Upper lobe of right lung (tissue), 1 donor: ENCODE results near the gene NUDT2. TPM values are rescaled to one million over a fixed set of nuclear protein-coding genes. Genes with fewer than 3 reads are reported as not detected.

ENCODE experiments used
- ATAC-seq: fragments of 200-7000 bp; cut with Tn5 transposase; one replicate; pipeline ENCODE4 v1.9.1; 2020; ENCODE audit warnings: mild to moderate bottlenecking, moderate library complexity
- DNase-seq: peaks from one replicate; pipeline ENCODE4 v3.0.0-alpha.2; 2020
- H3K27ac ChIP-seq: fragments of 200-600 bp; one replicate; pipeline ENCODE4 v1.8.0; 2022
- H3K27me3 ChIP-seq: fragments of 200-600 bp; one replicate; pipeline ENCODE4 v1.8.0; 2022; ENCODE audit warnings: mild to moderate bottlenecking
- H3K36me3 ChIP-seq: fragments of 200-600 bp; one replicate; pipeline ENCODE4 v1.8.0; 2022
- H3K4me1 ChIP-seq: fragments of 200-600 bp; one replicate; pipeline ENCODE4 v1.8.0; 2022
- H3K4me3 ChIP-seq: fragments of 200-600 bp; one replicate; pipeline ENCODE4 v1.8.0; 2022; ENCODE audit warnings: mild to moderate bottlenecking
- H3K9me3 ChIP-seq: fragments of 200-600 bp; one replicate; pipeline ENCODE4 v1.8.0; 2022
- CTCF ChIP-seq: fragments of 200-600 bp; IDR thresholded peaks from one replicate; pipeline ENCODE4 v1.8.0; 2022; ENCODE audit warnings: antibody characterized with exemption
- intact Hi-C: fragments of 100-400 bp; cut with DNase I; formaldehyde crosslinking; loops from one replicate; pipeline ENCODE4 v1.11.0; 2022
- total RNA-seq: library from RNA; stranded (reverse); fragmentation: NEBNext Ultra II Directional; extraction: Animal tissue kit (Norgen Biotek cat#: 25700); gene quantifications from one replicate; pipeline ENCODE4 v1.2.1, GENCODE V29; 2021
- donor health status: DM: no; HTN: yes; CAD: no; lungs with severe emphysema.

Gene NUDT2
- total RNA-seq, 1 donor from 2014 or later: 11.5 TPM

GRCh38 chr9:34377404-34377746 is 48.0 kb downstream of the NUDT2 start:
- intact Hi-C loops: no loop called here
- no peak for TF ChIP-seq CTCF
- Histone ChIP-seq H3K4me1 (peaks cover 22% of the 10 kb centered on the region), H3K4me3 (peak overlapping the region; percentile 79), H3K27ac (peak overlapping the region; percentile 68), H3K27me3 (no peaks in the 10 kb centered on the region), H3K36me3 (no peaks in the 10 kb centered on the region), H3K9me3 (no peaks in the 10 kb centered on the region)
- no peak for ATAC-seq
- DNase-seq: peak; percentile 77

GRCh38 chr9:34378376-34379060 is 49.1 kb downstream of the NUDT2 start:
- Histone ChIP-seq H3K9me3 (no peaks in the 10 kb centered on the region), H3K4me1 (peaks cover 22% of the 10 kb centered on the region), H3K4me3 (no peak overlapping the region), H3K27me3 (no peaks in the 10 kb centered on the region), H3K27ac (no peak overlapping the region), H3K36me3 (no peaks in the 10 kb centered on the region)
- no peak for TF ChIP-seq CTCF
- DNase-seq (no peak), ATAC-seq (no peak)
- intact Hi-C loops: no loop called here

- peak overlapping the region; percentile 66 for H3K4me3 ChIP-seq
- intact Hi-C loops: no loop called here
Observed at GRCh38 chr9:34379334-34380033, 50.1 kb downstream of the NUDT2 start.

GRCh38 chr9:34380034-34380510 is 50.7 kb downstream of the NUDT2 start:
- peak overlapping the region; percentile 66 for H3K4me3 ChIP-seq
- no peaks in the 10 kb centered on the region for H3K36me3 ChIP-seq
- H3K27me3 ChIP-seq: no peaks in the 10 kb centered on the region
- H3K9me3 ChIP-seq: no peaks in the 10 kb centered on the region
- ATAC-seq (no peak), DNase-seq (no peak)
- H3K4me1 ChIP-seq: peaks cover 22% of the 10 kb centered on the region
- H3K27ac ChIP-seq: no peak overlapping the region
- no peak for TF ChIP-seq CTCF
- intact Hi-C loops: no loop called here

More at GRCh38 chr9:34379334-34380033, 50.1 kb downstream of the NUDT2 start:
- peak; percentile 99 for TF ChIP-seq CTCF
- Histone ChIP-seq H3K36me3 (no peaks in the 10 kb centered on the region), H3K4me1 (peaks cover 22% of the 10 kb centered on the region), H3K27ac (no peak overlapping the region), H3K9me3 (no peaks in the 10 kb centered on the region), H3K27me3 (no peaks in the 10 kb centered on the region)
- DNase-seq (peak; percentile 93), ATAC-seq (peak; percentile 75)

- TF ChIP-seq CTCF: no peak
- no peaks in the 10 kb centered on the region for H3K27me3 ChIP-seq
- peak; percentile 73 for ATAC-seq
- DNase-seq: peak; percentile 90
- no peaks in the 10 kb centered on the region for H3K9me3 ChIP-seq
- no peak overlapping the region for H3K27ac ChIP-seq
- H3K4me3 ChIP-seq: peak overlapping the region; percentile 66
- H3K36me3 ChIP-seq: no peaks in the 10 kb centered on the region
- H3K4me1 ChIP-seq: peaks cover 20% of the 10 kb centered on the region
- intact Hi-C loops: no loop called here
Observed at GRCh38 chr9:34380511-34381315, 51.3 kb downstream of the NUDT2 start.
